Activated T-helper 9 cell treated with anti-CD3 and anti-CD28 coated beads, Interleukin-2, amount 50 U/mL, for 16 hours (primary cell): ENCODE results near the gene GUCY2C.

Source experiments
- DNase-seq: peaks from one replicate; pipeline ENCODE4 v3.0.0-alpha.2; 2020; ENCODE audit warnings: low read depth

Gene GUCY2C

DNA sequence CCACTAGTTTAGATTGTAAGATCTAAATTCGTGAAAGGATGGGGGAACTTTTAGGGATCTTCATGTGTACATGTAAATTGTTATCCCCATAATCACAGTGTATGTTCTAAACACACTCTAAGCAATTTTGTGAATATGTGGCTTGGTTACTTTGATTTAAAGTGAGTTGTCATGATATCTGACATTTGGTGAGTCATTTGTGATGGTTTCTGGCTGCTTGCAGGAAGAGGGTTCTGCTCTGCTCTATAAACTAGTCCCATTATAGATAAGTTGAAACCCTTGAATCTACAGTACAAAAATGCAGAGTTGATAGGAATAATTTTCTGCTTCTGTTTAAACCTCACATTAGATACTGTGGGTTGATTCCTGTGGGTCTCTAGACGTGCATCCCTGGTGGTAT, 14.8 kb downstream of the GUCY2C start:
- no peak for DNase-seq

DNA sequence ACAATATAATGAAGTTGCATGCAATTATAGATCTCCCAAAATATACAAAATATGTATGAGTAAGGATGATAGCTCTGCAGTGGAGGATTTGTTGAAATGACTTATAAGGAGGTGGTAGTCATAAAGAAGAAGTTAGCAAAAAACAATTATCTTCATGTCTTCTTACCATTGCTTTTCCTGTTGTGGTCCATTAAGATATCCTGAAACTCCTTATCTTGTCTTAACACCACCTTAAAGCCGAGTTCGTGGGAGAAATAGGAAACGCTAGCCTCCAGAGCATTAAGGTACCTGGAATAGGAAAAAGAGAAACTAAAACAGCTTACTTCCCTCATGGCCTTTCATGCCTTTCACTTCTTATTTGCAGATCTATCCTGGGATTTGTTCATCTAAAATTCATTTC, 15.2 kb downstream of the GUCY2C start:
- no peak for DNase-seq

DNA sequence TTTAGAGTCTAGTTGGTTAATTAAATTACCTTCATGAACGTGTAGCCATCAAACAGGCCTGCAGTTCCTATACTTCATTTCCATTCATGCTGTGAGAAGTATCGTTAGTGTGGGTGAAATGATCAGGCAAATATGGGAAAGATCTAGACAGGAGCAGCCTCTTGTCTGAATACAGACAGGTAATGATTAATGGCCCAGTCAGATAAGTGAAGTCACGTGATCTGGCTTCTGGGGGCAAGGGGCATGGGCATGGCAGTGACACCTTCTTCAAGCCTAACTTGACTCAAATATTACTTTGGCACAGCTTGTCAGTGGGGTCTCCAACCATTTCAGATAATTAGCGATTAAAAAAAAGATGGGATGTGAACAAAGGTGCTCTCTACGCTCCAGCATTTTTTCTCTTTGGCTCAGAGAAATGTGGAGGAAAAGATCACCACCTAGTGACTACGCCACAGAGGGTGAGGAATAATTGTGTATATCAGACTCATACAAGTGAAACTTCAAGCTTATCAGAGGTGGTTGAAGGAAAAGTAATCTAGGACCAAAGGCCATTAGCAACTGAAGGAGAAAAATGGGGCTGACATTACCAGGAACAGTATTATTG, 17.8 kb downstream of the GUCY2C start:
- DNase-seq = no peak

DNA sequence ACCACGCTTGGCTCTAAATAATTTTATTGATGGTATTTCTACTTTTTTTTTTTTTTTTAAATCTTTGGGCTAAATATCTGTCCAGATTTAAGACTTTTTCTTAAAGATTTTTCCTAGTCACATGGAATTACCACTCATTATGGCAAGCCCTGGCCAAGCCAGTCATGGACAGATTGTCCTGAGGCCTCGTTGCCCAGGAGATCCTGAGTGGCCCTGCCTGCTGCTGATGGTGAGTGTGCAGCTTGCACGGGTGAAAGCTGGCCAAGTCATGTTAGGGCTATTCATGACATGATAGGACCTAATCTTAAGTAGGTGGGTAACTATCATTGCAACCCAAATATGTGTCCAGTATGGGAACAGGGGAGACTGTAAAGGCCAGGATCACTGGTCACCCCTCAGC, 27.8 kb downstream of the GUCY2C start:
- no peak for DNase-seq

DNA sequence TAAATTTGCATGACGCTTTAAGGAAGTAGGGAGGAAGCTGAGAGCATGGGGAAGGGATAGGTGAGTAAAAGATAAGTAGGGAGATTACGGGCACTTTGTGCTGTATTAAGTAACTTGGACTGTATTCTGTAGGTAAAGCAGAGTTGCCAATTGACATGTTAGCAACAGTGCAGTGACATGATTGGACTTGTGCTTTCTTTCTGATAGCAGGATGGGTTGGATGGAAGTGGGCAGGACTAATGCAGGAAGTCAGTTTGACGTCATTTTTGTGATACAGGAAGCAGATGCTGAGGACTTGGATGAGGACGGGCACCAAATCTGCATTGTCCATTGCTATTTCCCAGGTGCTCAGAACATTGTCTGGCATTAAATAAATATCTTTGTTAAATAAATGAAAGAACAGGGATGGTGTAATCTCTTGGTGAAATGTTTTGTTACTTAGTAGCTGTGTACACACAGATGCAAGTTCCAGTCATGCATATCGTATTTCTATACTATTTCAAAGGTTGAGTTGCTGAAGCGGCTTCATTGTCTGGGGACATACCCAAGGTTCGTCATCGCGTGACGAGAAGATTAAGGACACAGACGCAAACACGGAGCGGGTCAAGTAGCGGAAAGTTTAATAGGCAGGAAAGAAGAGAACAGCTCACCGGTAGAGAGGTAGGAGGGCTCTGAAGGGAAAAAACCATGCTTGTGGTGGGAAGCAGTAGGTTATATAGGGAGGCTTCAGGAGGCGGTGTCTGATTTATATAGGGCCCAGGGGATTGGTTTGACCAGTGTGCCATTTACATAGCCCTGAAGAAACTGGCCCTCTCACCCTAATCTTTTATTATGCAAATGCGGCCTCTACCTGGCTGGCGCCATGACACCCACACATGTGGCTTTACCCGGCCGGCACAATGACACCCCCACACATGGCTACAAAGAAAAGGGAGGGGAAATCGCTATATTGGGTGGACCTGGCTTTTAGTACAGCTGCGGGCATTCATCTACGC, 30.7 kb downstream of the GUCY2C start:
- DNase-seq = no peak

DNA sequence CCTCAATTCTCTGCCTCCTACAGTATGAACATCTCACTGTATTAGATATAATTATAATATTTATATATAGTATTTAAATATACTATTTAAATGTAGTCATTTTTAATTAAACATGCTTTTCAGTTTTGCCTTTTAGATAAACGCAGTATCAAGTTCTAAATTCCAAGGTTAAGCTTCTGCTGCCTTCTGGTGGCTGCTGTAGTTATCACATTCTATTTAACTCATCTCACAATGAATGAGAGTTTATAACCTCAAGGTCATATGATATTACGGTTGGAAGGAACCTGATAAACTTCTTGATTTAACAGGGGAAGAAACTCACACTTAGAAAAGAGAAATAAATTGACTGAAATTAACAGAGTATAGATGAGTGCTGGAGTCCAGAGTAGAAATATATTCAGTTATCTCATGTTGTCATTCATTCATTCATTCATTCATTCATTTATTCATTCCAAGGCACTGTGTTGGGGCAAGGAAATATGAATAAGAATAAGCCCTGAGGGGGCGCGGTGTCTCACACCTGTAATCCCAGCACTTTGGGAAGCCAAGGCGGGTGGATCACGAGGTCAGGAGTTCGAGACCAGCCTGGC, 31.9 kb downstream of the GUCY2C start:
- DNase-seq = no peak

DNA sequence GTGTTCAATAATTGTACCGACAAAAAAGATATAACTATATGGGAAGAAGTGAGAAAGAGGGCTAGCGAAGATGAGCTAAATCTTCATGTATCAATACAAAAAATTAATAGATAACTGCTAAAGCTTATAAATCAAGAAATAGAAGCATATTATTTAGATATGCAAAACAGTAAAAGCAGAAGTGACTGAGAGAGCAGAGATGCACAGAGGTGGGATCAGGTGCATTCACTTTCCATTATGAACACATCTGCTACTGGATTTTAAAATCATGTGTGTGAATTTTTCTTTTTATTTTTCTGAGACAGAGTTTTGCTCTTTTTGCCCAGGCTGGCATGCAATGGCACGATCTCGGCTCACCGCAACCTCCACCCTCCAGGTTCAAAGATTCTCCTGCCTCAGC, 33.4 kb downstream of the GUCY2C start:
- no peak for DNase-seq

DNA sequence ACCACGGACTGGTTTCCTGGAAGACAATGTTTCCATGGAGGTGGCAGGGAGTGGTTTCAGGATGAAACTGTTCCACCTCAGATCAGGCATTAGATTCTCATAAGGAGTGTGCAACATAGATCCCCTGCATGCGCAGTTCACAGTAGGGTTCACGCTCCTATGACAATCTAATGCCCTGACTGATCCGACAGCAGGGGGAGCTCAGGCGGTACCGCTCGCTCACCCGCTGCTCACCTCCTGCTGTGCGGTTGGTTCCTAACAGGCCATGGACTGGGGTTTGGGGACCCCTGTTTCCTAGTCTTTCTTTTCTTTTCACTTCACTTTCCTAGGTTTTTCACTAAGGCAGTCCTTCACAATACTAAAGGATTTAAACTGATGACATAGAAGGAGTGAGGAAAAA, 39.6 kb downstream of the GUCY2C start:
- no peak for DNase-seq

DNA sequence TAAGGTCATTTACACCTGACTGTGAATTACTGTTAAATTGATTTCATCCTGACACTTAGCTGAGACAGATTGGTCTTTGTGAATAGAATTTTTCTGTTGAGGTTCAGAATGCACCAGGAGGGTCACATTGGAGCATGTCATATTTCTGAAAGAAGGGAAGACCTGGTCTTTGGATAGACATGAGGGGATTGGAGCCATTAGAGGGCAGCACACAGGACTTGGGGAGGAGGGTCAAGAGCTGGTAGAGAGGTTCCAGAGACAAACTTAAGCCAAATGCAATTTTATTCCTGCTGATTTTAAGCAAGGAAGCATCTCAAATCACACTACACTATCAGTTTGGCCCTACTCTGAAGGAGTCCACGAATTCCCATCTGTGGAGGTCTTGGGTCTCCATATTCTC, 41.1 kb downstream of the GUCY2C start:
- no peak for DNase-seq

DNA sequence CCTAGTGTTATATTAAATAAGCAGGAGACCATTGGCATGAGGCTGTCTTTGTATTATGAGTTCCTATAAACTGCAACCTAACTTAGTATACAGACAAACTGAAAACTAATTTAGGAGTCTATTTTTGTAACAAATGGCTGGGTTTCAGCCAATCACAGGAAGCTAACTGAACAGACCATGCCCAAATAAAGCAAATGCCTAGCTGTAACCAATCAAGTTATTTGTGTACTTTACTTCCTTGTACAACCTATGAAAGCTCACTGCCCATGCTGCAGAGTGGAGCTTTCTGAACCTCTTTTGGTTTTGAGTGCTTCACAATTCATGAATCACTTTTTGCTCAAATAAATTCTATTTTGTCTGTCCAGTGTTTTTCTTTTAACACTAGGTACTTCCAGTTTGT, 41.6 kb downstream of the GUCY2C start:
- no peak for DNase-seq

DNA sequence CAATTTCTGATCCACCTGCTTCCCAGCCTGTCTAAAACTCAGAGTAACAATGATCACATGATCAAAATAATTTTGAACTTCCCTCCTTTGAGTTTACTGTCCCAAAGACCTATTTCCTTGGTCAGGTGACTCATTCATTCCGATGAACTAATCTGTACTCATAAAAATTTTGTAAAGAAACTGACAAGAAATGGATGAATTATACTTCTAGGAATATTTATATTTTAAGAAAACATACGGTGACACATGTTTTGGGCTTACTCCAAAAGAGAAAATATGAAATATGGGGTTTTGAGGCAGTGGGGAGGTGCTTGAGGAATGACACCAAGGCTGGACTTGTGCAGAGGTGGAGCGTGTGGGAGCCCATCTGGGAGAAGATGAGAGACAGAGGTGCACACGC, 42.0 kb downstream of the GUCY2C start:
- DNase-seq = no peak

DNA sequence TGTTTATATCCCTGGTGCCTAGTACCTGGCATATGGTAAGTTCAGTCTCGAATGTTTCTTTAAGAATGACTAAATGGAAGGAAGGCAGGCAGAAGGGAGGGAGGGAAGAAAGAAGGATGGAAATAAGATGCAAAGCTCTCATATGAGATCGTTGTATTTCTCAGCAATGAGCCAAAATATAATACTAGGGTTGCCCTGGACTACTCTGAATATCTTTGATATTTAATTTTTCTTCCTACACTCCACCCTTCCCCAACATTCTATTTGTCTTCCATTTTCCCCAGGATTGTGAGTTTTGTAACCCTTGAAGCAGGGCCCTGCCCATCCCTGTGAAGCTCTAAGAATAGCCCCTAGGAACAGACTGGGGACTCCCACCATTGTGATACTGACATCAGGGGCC, 43.9 kb downstream of the GUCY2C start:
- no peak for DNase-seq

DNA sequence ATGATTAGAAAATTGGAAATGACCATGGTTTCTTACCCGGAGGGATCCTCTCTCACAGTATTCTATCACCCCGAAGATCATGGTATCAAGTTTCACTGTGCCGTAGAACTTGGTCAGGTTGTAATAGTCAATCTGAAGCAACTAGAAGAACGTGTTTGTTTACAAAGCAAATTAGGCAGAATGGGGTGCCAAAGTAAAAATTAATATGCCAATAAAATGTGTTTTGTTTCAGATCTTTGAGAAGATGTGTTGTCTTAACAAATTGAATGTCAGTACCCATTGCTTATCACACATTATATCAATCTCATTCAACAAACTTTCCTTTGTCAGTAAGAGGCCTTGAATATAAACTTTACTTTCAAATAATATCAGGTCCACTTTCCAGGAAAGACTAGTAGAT, 45.0 kb downstream of the GUCY2C start:
- no peak for DNase-seq

DNA sequence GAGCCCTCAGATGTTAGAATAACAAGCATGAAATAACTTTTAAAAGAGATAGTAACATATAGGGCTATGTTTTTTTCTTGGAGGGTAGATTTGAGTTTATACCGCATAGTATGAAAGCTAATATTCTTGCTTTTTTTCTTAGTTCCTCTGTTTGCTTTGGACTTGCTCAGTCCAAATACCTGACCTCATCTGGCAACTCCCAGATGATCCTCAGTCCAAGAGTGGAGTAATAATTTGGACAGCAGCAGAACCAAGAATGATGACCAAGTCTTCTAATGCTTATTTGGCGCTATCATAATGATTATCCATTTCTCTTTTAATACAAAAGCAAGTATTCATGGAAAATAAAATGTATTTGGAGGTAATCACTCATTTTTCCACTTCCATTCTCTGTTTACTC, 45.6 kb downstream of the GUCY2C start:
- DNase-seq = no peak

DNA sequence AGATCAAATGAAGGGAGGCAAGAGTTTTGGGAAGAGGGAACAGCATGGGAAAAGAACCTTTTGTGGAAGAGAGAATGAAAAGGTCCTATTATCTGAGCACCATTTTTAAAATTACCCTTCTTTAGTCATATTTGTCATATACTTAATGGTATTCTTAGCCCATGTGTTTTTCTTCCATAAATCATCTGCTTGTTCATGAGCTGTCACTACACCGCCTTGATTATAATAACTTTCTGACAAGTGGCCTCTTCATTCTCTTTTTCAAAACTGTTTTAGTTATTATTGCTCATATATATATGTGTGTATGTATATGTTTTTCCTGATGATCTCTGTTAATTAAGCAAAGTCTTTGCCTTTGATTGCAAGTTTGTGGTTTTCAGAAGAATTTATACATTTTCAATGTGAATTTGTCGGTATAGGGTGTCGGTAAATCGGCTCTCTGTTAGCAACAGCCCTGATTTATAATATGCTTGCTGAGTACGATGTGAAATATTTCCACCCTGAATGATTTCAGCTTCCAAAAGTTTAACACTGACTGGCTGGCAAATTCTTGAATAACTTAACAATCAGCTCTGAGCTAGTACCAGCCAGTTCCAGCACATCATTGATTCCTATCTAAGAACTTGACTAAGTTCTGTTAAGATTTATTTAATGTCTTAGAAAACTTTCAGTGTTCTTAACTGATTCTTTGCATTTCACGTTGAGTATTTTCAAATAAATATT, 49.2 kb downstream of the GUCY2C start:
- no peak for DNase-seq

DNA sequence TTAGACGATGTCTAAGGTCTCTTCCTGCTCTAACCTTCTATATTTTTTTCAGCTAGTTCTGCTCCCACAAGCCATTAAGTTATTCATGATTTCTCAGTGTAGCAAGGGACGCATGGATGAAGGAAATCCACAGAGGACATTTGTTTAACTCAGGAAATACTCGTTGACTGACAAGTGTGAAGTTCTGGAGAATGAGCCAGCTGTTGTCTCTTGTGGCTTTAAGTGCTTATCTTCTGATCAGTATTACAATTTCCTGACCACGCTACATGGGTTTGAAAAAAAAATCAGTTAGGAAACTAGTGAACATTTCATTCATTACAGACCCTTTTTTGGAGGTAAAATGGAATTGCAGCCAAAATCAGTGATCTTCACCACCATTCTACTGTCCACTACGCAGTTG, 53.1 kb downstream of the GUCY2C start:
- no peak for DNase-seq

DNA sequence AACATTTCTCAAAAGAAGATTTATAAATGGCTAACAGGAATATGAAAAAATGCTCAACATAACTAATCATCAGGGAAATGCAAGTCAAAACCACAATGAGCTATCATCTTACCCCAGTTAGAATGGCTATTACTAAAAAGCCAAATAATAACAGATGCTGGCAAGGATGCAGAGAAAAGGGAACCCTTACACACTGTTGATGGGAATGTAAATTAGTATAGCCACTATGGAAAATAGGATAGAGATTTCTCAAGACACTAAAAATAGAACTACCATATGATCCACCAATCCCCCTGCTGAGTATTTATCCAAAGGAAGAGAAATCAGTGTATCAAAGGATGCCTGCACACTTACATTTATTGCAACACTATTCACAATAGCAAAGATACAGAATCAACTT, 58.3 kb downstream of the GUCY2C start:
- no peak for DNase-seq

DNA sequence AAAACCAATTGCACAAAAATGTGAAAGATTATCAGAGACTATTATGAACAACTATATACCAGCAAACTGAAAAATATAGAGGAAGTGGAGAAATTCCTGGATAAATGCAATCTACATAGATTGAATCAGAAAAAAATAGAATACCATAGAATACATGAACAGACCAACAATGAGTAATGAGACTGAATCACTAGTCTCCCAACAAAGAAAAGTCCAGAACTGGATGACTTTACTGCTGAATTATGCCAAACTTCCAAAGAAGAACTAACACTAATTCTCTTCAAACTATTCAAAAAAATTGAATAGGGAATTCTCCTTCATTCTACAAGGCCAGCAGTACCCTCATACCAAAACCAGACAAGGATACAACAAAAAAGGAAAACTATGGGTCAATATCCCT, 60.6 kb downstream of the GUCY2C start:
- DNase-seq = no peak

DNA sequence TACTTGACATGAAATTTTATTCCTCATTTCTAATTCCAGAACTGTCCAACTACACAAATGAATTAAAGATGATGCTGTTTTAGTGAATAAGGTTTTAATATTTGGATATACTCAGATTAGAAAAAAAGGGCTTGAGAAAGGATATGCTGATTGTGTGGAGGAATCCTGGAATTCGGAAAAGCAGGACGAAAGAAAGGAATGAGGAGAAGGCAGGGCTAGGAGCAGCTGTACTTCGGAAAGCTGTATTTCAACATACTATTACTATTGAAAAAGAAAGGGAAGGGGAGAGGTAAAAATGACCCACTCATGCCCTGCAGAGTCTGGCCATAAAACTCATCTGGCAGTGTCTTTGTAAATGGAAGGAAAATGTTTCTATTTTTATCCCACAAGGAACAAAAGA, 65.6 kb downstream of the GUCY2C start:
- DNase-seq = no peak

DNA sequence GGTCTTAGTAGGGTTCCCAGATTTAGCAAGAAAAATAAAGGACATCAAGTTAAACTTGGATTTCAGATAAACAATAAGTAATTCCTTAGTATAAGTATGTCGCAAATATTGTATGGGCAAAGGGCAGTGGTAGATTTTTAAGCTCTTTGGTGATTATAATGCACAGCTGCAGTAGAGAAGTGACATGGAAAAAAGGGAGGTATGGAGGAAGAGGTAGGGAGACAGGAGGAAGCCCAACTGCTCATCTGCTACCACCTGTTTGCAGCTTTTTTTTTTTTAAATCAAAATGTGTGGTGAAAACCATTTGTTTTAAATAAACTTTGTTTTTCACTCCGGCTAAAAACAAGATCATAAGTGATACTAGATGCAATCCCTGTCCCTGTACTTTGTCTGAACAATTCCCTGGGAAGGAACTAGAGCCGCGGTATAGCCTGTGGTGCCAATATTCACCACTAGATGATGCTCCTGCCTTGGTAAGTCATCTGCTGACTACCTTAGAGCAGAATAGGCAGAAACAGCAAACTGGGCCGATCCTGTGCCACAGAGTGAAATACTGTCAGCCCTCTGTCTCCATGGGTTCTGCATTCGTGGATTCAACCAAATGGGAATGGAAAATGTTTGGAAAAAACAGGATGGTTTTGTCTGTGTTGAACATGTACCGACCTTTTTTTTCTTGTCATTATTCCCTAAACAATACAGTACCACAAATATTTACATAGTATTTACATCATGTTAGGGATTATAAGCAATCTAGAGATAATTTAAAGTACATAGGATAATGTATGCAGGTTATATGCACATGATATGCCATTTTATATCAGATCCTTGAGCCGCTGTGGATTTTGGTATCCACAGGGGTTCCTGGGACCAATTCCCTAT, 66.3 kb downstream of the GUCY2C start:
- DNase-seq = peak; percentile 26

DNA sequence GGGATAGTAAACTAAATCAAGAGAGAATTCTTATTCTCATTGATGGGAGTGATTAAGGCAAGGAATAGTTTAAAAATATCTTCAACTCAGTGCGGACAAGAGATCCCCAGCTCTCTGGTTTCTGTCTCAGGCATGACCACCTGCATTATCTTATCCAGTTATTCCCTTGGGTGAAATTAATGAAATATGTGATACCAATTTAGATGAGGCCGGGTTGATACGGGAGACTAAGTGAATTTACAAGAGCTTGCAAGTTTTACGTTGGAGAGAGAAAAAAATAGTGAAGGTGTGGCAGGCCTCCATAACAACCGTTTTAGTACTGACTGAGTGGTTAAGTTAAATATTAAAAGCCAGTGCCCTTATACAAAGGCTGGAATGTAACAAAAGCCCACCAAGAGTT, 67.6 kb downstream of the GUCY2C start:
- no peak for DNase-seq

DNA sequence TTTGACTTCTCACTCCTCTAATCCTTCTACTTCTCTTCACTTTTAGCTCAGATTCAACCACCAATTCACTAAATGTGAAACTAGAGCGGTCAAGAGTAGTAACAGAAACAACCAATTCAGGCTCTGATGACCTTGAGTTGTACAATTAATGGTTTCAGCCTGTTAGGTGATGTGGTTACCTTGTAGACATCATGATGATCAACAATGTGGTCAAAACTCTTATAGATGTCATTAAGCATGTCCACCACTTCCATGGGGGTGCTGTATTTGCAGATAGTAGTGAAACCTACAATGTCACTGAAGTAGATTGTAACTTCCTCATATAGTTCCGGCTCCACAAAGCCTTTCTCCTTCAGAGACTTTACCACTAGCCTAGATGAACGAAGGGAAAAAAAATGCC, 74.6 kb downstream of the GUCY2C start:
- no peak for DNase-seq
